Ovary (tissue), 3 donors: ENCODE measurements around the gene MC1R.

Experiments
- CTCF ChIP-seq, 3 donors: fragments of 450-650 bp in 2 of 3; fragments of 200-600 bp in 1 of 3; IDR thresholded peaks; one replicate each; pipeline versions ENCODE4 v1.5.1 to v1.8.0; 2016 to 2022; ENCODE audit warnings: antibody characterized with exemption in 3 of 3, mild to moderate bottlenecking in 1 of 3
- EP300 ChIP-seq: sonication (generic); formaldehyde crosslinking; IDR thresholded peaks from one replicate; pipeline ENCODE4 v1.6.1; 2017; ENCODE audit warnings: antibody characterized with exemption
- POLR2A ChIP-seq: fragments of 450-650 bp; IDR thresholded peaks from one replicate; pipeline ENCODE4 v1.6.1; 2017; ENCODE audit warnings: antibody characterized with exemption, mild to moderate bottlenecking, moderate library complexity
- donor health status: DM: no; HTN: no; CAD: no.

DNA sequence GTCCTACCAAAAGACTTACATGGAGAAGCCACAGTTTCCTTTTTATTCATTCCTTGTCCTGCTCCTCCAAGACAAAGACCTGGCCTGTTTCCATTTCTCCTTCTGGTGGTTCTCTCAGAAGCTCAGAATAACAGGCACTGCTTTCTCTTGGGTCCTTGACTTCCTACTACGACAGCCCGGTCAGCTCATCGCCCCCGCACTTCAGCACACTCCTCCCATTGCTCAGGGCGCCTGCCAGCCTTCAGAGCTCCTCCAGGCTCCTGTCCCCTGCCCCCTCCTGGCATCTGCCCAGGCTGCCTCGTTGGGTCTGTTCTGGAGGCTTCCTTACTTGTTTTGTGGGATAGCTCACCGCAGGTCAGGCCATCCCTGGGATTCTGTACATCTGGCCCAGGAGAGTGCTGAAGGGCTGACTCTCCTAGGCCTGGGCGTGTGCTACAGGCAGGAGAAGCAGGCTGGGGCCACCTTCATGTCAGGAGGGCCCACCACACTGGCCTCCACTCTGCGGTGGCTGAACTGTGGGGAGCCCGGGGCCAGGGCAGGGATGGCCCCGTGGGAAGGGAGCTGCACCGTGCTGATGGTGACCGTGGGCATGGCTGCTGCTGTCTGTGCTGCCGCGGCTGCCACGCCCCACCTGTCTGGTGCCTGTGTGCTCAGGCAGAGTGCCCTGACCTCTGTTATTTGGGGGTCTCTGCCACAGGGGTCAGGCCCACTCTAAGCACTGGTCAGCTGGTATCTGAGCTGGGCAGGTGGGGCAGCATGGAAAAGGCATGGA lies 27.6 kb upstream of the MC1R start:
- TF ChIP-seq CTCF (IDR thresholded peaks at IDR 0.05) (no peak), POLR2A (no peak), EP300 (no peak)
